ENCODE measurements around the gene CHCHD4. TPM values are rescaled to one million over a fixed set of nuclear protein-coding genes. Genes with fewer than 3 reads are reported as not detected.
A peak's percentile ranks its signal among the peaks of the same experiment; 100 is the strongest.

CHCHD4 gene
- polyA plus RNA-seq, 1 donor = 17.7 TPM

DNA sequence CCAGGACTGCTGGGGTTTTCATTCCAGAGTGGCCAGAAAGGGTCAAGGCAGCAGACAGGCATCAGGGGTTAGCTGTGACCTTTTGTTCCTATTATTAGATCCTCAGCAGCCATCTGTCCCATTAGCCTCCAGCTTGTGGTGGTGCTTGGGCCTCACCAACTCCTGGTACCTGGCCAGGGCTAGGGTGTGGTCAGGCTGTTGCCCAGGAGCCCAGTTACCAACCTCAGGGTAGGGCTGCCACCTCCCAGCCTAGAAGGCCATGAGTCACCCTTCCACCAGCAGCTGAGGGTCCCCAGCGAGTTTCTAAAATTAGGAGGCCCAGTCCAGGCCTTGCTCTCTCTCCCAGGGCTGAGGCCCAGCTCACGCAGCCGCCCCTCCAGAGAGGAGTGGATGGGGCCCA lies 12.3 kb upstream of the CHCHD4 start:
- H3K9me3 ChIP-seq (ENCODE audit: control insufficient read depth, low read depth, low read length) = no peaks in the 10 kb centered on the region
- no peak for DNase-seq
- WGBS (ENCODE audit: insufficient coverage, low lambda C conversion rate) = no CpG with 5 or more reads among the region's 3 CpGs
- peaks cover 18% of the 10 kb centered on the region for H3K4me1 ChIP-seq (ENCODE audit: control insufficient read depth, insufficient read depth, low read length)
- peaks cover 90% of the 10 kb centered on the region for H3K36me3 ChIP-seq (ENCODE audit: control insufficient read depth, insufficient read depth, low read length)
- no peaks in the 10 kb centered on the region for H3K27me3 ChIP-seq (ENCODE audit: control insufficient read depth, insufficient read depth, low read length)
- no peak overlapping the region for H3K27ac ChIP-seq (ENCODE audit: low read length)
- no peak overlapping the region for H3K4me3 ChIP-seq (ENCODE audit: low read length)

GRCh38 chr3:14135581-14135980 lies 10.9 kb upstream of the CHCHD4 start:
- DNase-seq = no peak
- H3K27me3 ChIP-seq (ENCODE audit: control insufficient read depth, insufficient read depth, low read length) = no peaks in the 10 kb centered on the region
- no peak overlapping the region for H3K4me3 ChIP-seq (ENCODE audit: low read length)
- H3K27ac ChIP-seq (ENCODE audit: low read length) = no peak overlapping the region
- H3K4me1 ChIP-seq (ENCODE audit: control insufficient read depth, insufficient read depth, low read length) = peaks cover 18% of the 10 kb centered on the region
- H3K9me3 ChIP-seq (ENCODE audit: control insufficient read depth, low read depth, low read length) = no peaks in the 10 kb centered on the region
- H3K36me3 ChIP-seq (ENCODE audit: control insufficient read depth, insufficient read depth, low read length) = peaks cover 91% of the 10 kb centered on the region
- no CpG with 5 or more reads among the region's 11 CpGs for WGBS (ENCODE audit: insufficient coverage, low lambda C conversion rate)

DNA sequence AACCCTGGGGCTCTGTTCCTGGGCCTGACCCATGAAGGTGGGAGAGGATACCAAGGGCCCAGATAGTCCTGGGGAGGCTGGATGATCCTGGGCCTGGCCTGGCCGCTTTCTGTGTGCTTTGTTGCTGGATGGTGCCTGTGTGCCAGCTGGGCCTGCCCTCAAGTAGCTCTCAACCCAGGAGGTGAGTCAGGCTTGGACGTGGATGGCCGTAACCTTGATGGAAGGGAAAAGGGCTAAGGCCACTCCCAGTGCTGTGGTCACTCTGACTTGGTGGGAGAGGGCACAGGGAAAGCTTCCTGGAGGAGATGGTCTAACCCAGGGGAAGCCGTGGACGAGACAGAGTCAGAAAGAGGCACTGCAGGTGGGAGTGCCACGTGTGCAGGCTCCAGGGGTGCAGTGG lies 9.6 kb upstream of the CHCHD4 start:
- no peak for DNase-seq
- H3K4me1 ChIP-seq (ENCODE audit: control insufficient read depth, insufficient read depth, low read length) = peaks cover 18% of the 10 kb centered on the region
- no peaks in the 10 kb centered on the region for H3K9me3 ChIP-seq (ENCODE audit: control insufficient read depth, low read depth, low read length)
- no peak overlapping the region for H3K27ac ChIP-seq (ENCODE audit: low read length)
- H3K4me3 ChIP-seq (ENCODE audit: low read length) = no peak overlapping the region
- H3K27me3 ChIP-seq (ENCODE audit: control insufficient read depth, insufficient read depth, low read length) = no peaks in the 10 kb centered on the region
- peaks cover 90% of the 10 kb centered on the region for H3K36me3 ChIP-seq (ENCODE audit: control insufficient read depth, insufficient read depth, low read length)
- no CpG with 5 or more reads among the region's 6 CpGs for WGBS (ENCODE audit: insufficient coverage, low lambda C conversion rate)

- no peak overlapping the region for H3K4me3 ChIP-seq (ENCODE audit: low read length)
- WGBS (ENCODE audit: insufficient coverage, low lambda C conversion rate) = no CpG with 5 or more reads among the region's 5 CpGs
- H3K4me1 ChIP-seq (ENCODE audit: control insufficient read depth, insufficient read depth, low read length) = peaks cover 18% of the 10 kb centered on the region
- H3K9me3 ChIP-seq (ENCODE audit: control insufficient read depth, low read depth, low read length) = no peaks in the 10 kb centered on the region
- H3K36me3 ChIP-seq (ENCODE audit: control insufficient read depth, insufficient read depth, low read length) = peaks cover 89% of the 10 kb centered on the region
- no peaks in the 10 kb centered on the region for H3K27me3 ChIP-seq (ENCODE audit: control insufficient read depth, insufficient read depth, low read length)
- H3K27ac ChIP-seq (ENCODE audit: low read length) = no peak overlapping the region
- DNase-seq = no peak
These were observed 9.2 kb upstream of the CHCHD4 start for GRCh38 chr3:14133876-14134275.

DNA sequence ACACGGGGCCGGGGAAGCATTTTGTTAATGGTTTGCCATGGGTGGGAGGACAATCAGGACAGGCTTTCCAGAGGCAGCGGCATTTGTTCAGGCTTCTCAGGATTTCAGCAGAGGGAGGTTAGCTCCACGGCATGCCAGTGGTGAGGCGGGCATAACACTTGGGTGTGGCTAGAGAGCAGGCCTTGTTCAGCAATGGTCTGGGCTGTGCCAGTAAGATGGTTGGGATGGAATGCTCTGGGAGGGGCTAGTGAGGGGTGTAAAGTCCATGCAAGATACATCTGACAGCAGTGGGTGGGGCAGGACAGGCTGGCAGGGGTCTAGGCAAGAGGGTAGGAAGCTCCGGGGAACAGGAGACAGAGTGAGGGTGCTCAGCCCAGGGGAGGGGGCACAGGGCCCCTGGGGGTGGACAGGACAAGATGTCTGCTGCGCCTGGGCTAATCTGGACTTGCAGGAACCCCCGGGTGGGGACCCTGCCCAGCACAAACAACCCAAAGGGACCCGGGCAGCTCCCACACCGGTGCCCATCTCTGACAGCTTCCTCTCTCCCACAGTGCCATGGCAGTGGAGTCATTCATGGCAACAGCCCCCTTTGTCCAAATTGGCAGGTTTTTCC lies 8.6 kb upstream of the CHCHD4 start:
- Histone ChIP-seq H3K27ac (ENCODE audit: low read length) (peak overlapping the region; percentile 49), H3K4me3 (ENCODE audit: low read length) (no peak overlapping the region), H3K4me1 (ENCODE audit: control insufficient read depth, insufficient read depth, low read length) (peaks cover 18% of the 10 kb centered on the region), H3K27me3 (ENCODE audit: control insufficient read depth, insufficient read depth, low read length) (no peaks in the 10 kb centered on the region), H3K9me3 (ENCODE audit: control insufficient read depth, low read depth, low read length) (no peaks in the 10 kb centered on the region), H3K36me3 (ENCODE audit: control insufficient read depth, insufficient read depth, low read length) (peaks cover 89% of the 10 kb centered on the region)
- WGBS (ENCODE audit: insufficient coverage, low lambda C conversion rate) = no CpG with 5 or more reads among the region's 10 CpGs
- DNase-seq = peak; percentile 85 to 90

- peaks cover 18% of the 10 kb centered on the region for H3K4me1 ChIP-seq (ENCODE audit: control insufficient read depth, insufficient read depth, low read length)
- no peaks in the 10 kb centered on the region for H3K9me3 ChIP-seq (ENCODE audit: control insufficient read depth, low read depth, low read length)
- H3K4me3 ChIP-seq (ENCODE audit: low read length) = no peak overlapping the region
- H3K27ac ChIP-seq (ENCODE audit: low read length) = peak overlapping the region; percentile 49
- H3K27me3 ChIP-seq (ENCODE audit: control insufficient read depth, insufficient read depth, low read length) = no peaks in the 10 kb centered on the region
- DNase-seq = no peak
- no CpG with 5 or more reads among the region's 6 CpGs for WGBS (ENCODE audit: insufficient coverage, low lambda C conversion rate)
- peaks cover 88% of the 10 kb centered on the region for H3K36me3 ChIP-seq (ENCODE audit: control insufficient read depth, insufficient read depth, low read length)
These were observed 8.0 kb upstream of the CHCHD4 start for GRCh38 chr3:14132689-14133088.

GRCh38 chr3:14132120-14132519 lies 7.5 kb upstream of the CHCHD4 start:
- H3K4me1 ChIP-seq (ENCODE audit: control insufficient read depth, insufficient read depth, low read length) = peaks cover 18% of the 10 kb centered on the region
- no peaks in the 10 kb centered on the region for H3K9me3 ChIP-seq (ENCODE audit: control insufficient read depth, low read depth, low read length)
- peaks cover 88% of the 10 kb centered on the region for H3K36me3 ChIP-seq (ENCODE audit: control insufficient read depth, insufficient read depth, low read length)
- no CpG with 5 or more reads among the region's 8 CpGs for WGBS (ENCODE audit: insufficient coverage, low lambda C conversion rate)
- DNase-seq = no peak
- no peaks in the 10 kb centered on the region for H3K27me3 ChIP-seq (ENCODE audit: control insufficient read depth, insufficient read depth, low read length)
- H3K27ac ChIP-seq (ENCODE audit: low read length) = no peak overlapping the region
- H3K4me3 ChIP-seq (ENCODE audit: low read length) = no peak overlapping the region

DNA sequence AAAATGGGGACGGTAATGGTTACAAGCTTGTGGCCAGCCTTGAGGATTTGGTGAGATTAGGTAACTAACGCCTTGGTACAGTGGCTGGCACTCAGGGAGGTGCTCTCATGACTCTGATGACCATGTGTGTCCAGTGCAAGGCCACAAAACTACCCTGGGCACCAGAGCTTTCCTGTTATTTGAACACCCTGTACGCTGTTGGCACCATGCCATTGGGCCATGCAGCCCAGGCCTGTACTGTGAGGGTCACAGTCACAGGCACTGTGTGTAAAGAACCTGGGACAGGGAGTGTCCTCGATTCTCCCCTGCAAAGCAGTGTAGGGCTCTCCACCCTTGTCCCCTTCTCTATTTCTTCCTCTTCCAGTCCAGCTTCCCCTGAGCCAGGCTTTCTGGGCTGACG lies 6.5 kb upstream of the CHCHD4 start:
- Histone ChIP-seq H3K9me3 (ENCODE audit: control insufficient read depth, low read depth, low read length) (no peaks in the 10 kb centered on the region), H3K27me3 (ENCODE audit: control insufficient read depth, insufficient read depth, low read length) (no peaks in the 10 kb centered on the region), H3K4me3 (ENCODE audit: low read length) (no peak overlapping the region), H3K36me3 (ENCODE audit: control insufficient read depth, insufficient read depth, low read length) (peaks cover 82% of the 10 kb centered on the region), H3K27ac (ENCODE audit: low read length) (no peak overlapping the region), H3K4me1 (ENCODE audit: control insufficient read depth, insufficient read depth, low read length) (peaks cover 23% of the 10 kb centered on the region)
- no CpG with 5 or more reads among the region's 5 CpGs for WGBS (ENCODE audit: insufficient coverage, low lambda C conversion rate)
- no peak for DNase-seq

GRCh38 chr3:14130707-14131106 lies 6.0 kb upstream of the CHCHD4 start:
- WGBS (ENCODE audit: insufficient coverage, low lambda C conversion rate) = no CpG with 5 or more reads among the region's 12 CpGs
- Histone ChIP-seq H3K4me1 (ENCODE audit: control insufficient read depth, insufficient read depth, low read length) (peaks cover 27% of the 10 kb centered on the region), H3K27ac (ENCODE audit: low read length) (no peak overlapping the region), H3K4me3 (ENCODE audit: low read length) (no peak overlapping the region), H3K9me3 (ENCODE audit: control insufficient read depth, low read depth, low read length) (no peaks in the 10 kb centered on the region), H3K36me3 (ENCODE audit: control insufficient read depth, insufficient read depth, low read length) (peaks cover 78% of the 10 kb centered on the region), H3K27me3 (ENCODE audit: control insufficient read depth, insufficient read depth, low read length) (no peaks in the 10 kb centered on the region)
- DNase-seq = no peak

DNA sequence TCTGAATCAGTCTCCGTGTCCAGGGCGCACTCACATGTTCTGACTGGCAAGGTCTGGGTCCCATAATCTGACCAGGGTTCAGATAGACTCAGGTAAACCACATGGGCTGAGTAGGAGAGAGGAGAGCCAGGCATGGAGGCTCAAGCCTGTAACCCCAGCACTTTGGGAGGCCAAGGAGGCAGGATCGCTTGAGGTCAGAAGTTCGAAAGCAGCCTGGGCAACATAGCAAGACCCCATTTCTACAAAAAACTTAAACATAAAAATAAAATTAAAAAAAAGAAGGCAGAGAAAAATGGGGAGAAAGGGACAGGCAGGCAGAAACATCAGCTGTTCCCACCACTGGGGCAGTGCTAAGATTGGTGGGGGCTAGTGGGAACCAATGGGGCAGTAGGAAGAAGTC lies 5.6 kb upstream of the CHCHD4 start:
- H3K27me3 ChIP-seq (ENCODE audit: control insufficient read depth, insufficient read depth, low read length) = no peaks in the 10 kb centered on the region
- WGBS (ENCODE audit: insufficient coverage, low lambda C conversion rate) = 100% methylated on average over 2 of the region's 4 CpGs
- H3K27ac ChIP-seq (ENCODE audit: low read length) = no peak overlapping the region
- H3K4me3 ChIP-seq (ENCODE audit: low read length) = no peak overlapping the region
- H3K4me1 ChIP-seq (ENCODE audit: control insufficient read depth, insufficient read depth, low read length) = peaks cover 27% of the 10 kb centered on the region
- no peak for DNase-seq
- H3K36me3 ChIP-seq (ENCODE audit: control insufficient read depth, insufficient read depth, low read length) = peaks cover 73% of the 10 kb centered on the region
- no peaks in the 10 kb centered on the region for H3K9me3 ChIP-seq (ENCODE audit: control insufficient read depth, low read depth, low read length)

GRCh38 chr3:14129296-14129695 lies 4.6 kb upstream of the CHCHD4 start:
- H3K4me3 ChIP-seq (ENCODE audit: low read length) = no peak overlapping the region
- DNase-seq = no peak
- peaks cover 27% of the 10 kb centered on the region for H3K4me1 ChIP-seq (ENCODE audit: control insufficient read depth, insufficient read depth, low read length)
- peaks cover 64% of the 10 kb centered on the region for H3K36me3 ChIP-seq (ENCODE audit: control insufficient read depth, insufficient read depth, low read length)
- H3K27me3 ChIP-seq (ENCODE audit: control insufficient read depth, insufficient read depth, low read length) = no peaks in the 10 kb centered on the region
- no peaks in the 10 kb centered on the region for H3K9me3 ChIP-seq (ENCODE audit: control insufficient read depth, low read depth, low read length)
- 92% methylated on average over 2 of the region's 6 CpGs for WGBS (ENCODE audit: insufficient coverage, low lambda C conversion rate)
- no peak overlapping the region for H3K27ac ChIP-seq (ENCODE audit: low read length)

Measured in large intestine (tissue), 3 donors.